HG02642 (cell line): Measurements from ENCODE around the gene CDKN1A.

Experiments used
- ATAC-seq: cut with Tn5 transposase; IDR thresholded peaks from one replicate; pipeline ENCODE4 v1.9.1; 2021; ENCODE audit warnings: mild to moderate bottlenecking; ENCODE audit not compliant: unreplicated experiment, poor library complexity

Gene CDKN1A

GRCh38 chr6:36734486-36735060 is 56.1 kb downstream of the CDKN1A start:
- no peak for ATAC-seq

GRCh38 chr6:36735110-36736071 is 56.9 kb downstream of the CDKN1A start:
- ATAC-seq, result no peak
